ENCODE results near the gene TMEM176A.

Gene TMEM176A

GRCh38 chr7:150850273-150850672, 49.7 kb downstream of the TMEM176A start:
- Histone ChIP-seq H2BK5ac (ENCODE audit: low read length) (no peak overlapping the region), H3K14ac (ENCODE audit: low read length) (no peak overlapping the region), H3K27ac (replicated peaks; ENCODE audit: low read length) (no peak overlapping the region), H3K18ac (ENCODE audit: low read length) (no peak overlapping the region), H3K9ac (ENCODE audit: low read depth, low read length, poor library complexity) (no peak overlapping the region), H3K4me3 (ENCODE audit: low read length in 2 of 2) (no peak overlapping the region), H3K4ac (ENCODE audit: low read length) (no peak overlapping the region), H2BK12ac (ENCODE audit: low read length) (no peak overlapping the region), H3K4me1 (ENCODE audit: control insufficient read depth in 2 of 2, insufficient read depth in 1 of 2, low read depth in 1 of 2, low read length in 2 of 2) (peaks cover 0 to 2% of the 10 kb centered on the region in 2 donors), H3K36me3 (replicated peaks in 1 of 2; ENCODE audit: control insufficient read depth in 2 of 2, insufficient read depth in 2 of 2, low read length in 2 of 2) (no peaks in the 10 kb centered on the region), H3K79me1 (ENCODE audit: low read depth, low read length) (no peaks in the 10 kb centered on the region), H3K27me3 (ENCODE audit: control insufficient read depth in 3 of 3, insufficient read depth in 3 of 3, low read depth in 1 of 3, low read length in 3 of 3) (peaks cover 0 to 37% (median 0%) of the 10 kb centered on the region in 3 experiments), H2BK15ac (ENCODE audit: low read length) (no peak overlapping the region), H3K9me3 (replicated peaks in 1 of 2; ENCODE audit: control insufficient read depth in 2 of 2, insufficient read depth in 1 of 2, low read depth in 1 of 2, low read length in 2 of 2) (no peaks in the 10 kb centered on the region), H4K8ac (ENCODE audit: low read depth, low read length) (no peak overlapping the region), H2BK120ac (ENCODE audit: low read depth, low read length) (no peak overlapping the region), H4K91ac (ENCODE audit: low read depth, low read length, poor library complexity) (no peak overlapping the region), H3K4me2 (ENCODE audit: insufficient read depth, low read length, poor library complexity, severe bottlenecking) (no peak overlapping the region), H2AFZ (ENCODE audit: low read length) (no peak overlapping the region), H3K23ac (ENCODE audit: low read depth, low read length, poor library complexity) (no peak overlapping the region), H2AK5ac (ENCODE audit: low read depth, low read length) (no peak overlapping the region)
- no peak for DNase-seq (ENCODE audit: low spot score)
- no CpG with 5 or more reads among the region's 5 CpGs for WGBS, 2 donors (ENCODE audit: extremely low coverage in 2 of 2, insufficient read length in 2 of 2, insufficient replicate concordance in 1 of 2)

- Histone ChIP-seq H3K4me1 (ENCODE audit: control insufficient read depth in 2 of 2, insufficient read depth in 1 of 2, low read depth in 1 of 2, low read length in 2 of 2) (peaks cover 0 to 2% of the 10 kb centered on the region in 2 donors), H3K36me3 (replicated peaks in 1 of 2; ENCODE audit: control insufficient read depth in 2 of 2, insufficient read depth in 2 of 2, low read length in 2 of 2) (no peaks in the 10 kb centered on the region), H2BK120ac (ENCODE audit: low read depth, low read length) (no peak overlapping the region), H3K4ac (ENCODE audit: low read length) (no peak overlapping the region), H2BK5ac (ENCODE audit: low read length) (no peak overlapping the region), H4K8ac (ENCODE audit: low read depth, low read length) (no peak overlapping the region), H3K4me2 (ENCODE audit: insufficient read depth, low read length, poor library complexity, severe bottlenecking) (no peak overlapping the region), H2AK5ac (ENCODE audit: low read depth, low read length) (no peak overlapping the region), H2AFZ (ENCODE audit: low read length) (no peak overlapping the region), H3K27me3 (ENCODE audit: control insufficient read depth in 3 of 3, insufficient read depth in 3 of 3, low read depth in 1 of 3, low read length in 3 of 3) (peaks cover 0 to 27% (median 0%) of the 10 kb centered on the region in 3 experiments), H3K27ac (replicated peaks; ENCODE audit: low read length) (no peak overlapping the region), H3K9me3 (replicated peaks in 1 of 2; ENCODE audit: control insufficient read depth in 2 of 2, insufficient read depth in 1 of 2, low read depth in 1 of 2, low read length in 2 of 2) (no peaks in the 10 kb centered on the region), H3K79me1 (ENCODE audit: low read depth, low read length) (no peaks in the 10 kb centered on the region), H4K91ac (ENCODE audit: low read depth, low read length, poor library complexity) (no peak overlapping the region), H2BK15ac (ENCODE audit: low read length) (no peak overlapping the region), H3K9ac (ENCODE audit: low read depth, low read length, poor library complexity) (no peak overlapping the region), H3K4me3 (ENCODE audit: low read length in 2 of 2) (no peak overlapping the region), H3K18ac (ENCODE audit: low read length) (no peak overlapping the region), H3K14ac (ENCODE audit: low read length) (no peak overlapping the region), H3K23ac (ENCODE audit: low read depth, low read length, poor library complexity) (no peak overlapping the region), H2BK12ac (ENCODE audit: low read length) (no peak overlapping the region)
- no CpG with 5 or more reads among the region's 19 CpGs for WGBS, 2 donors (ENCODE audit: extremely low coverage in 2 of 2, insufficient read length in 2 of 2, insufficient replicate concordance in 1 of 2)
- DNase-seq (ENCODE audit: low spot score): no peak
These were observed 51.2 kb downstream of the TMEM176A start for GRCh38 chr7:150851492-150852370.

DNA sequence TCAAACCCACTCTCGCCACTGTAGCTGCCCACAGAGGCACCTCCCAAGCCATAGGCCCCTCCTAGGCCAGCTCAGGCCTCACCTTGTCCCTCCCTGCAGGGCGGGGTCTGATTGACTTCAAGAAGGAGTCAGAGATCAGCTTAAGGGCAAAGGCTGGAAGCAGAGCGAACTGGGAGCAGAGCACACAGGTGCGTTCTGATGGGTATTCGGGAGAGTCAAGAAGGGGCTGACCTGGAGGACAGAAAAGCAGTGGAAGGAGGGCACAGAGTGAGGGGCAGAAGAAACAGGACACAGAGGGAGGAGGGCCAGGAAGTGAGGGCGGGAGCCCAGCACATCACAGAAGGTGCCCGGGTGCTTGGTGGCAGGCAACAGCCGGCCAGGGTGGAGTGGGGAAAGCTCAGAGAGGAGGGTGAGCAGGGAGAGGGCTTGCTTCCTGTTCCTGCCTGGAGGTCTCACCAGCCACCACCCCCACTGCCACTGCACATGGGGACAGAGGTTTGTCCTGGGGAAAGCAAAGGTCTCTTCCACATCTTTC, 51.9 kb downstream of the TMEM176A start, which contains the start of gene AOC1:
AOC1 (plus strand) TSS at position 147 of the 535 bp plus-strand sequence. CDS start 3,954 bp downstream, outside the sequence.
- no peak within 1 kb of the TSS for H3K4ac ChIP-seq (ENCODE audit: low read length)
- no peak within 1 kb of the TSS for H2BK12ac ChIP-seq (ENCODE audit: low read length)
- peak within 1 kb of the TSS; percentile 36 for H3K18ac ChIP-seq (ENCODE audit: low read length)
- no peaks in the 10 kb centered on the region for H3K79me1 ChIP-seq (ENCODE audit: low read depth, low read length)
- no peak within 1 kb of the TSS for H3K9ac ChIP-seq (ENCODE audit: low read depth, low read length, poor library complexity)
- H2AK5ac ChIP-seq (ENCODE audit: low read depth, low read length): no peak within 1 kb of the TSS
- H3K23ac ChIP-seq (ENCODE audit: low read depth, low read length, poor library complexity): no peak within 1 kb of the TSS
- H3K4me2 ChIP-seq (ENCODE audit: insufficient read depth, low read length, poor library complexity, severe bottlenecking): no peak within 1 kb of the TSS
- H4K91ac ChIP-seq (ENCODE audit: low read depth, low read length, poor library complexity): no peak within 1 kb of the TSS
- H3K4me1 ChIP-seq (ENCODE audit: control insufficient read depth in 2 of 2, insufficient read depth in 1 of 2, low read depth in 1 of 2, low read length in 2 of 2): peaks cover 0 to 2% of the 10 kb centered on the region in 2 donors
- H2BK120ac ChIP-seq (ENCODE audit: low read depth, low read length): no peak within 1 kb of the TSS
- H2BK15ac ChIP-seq (ENCODE audit: low read length): no peak within 1 kb of the TSS
- no peak for DNase-seq (ENCODE audit: low spot score)
- no CpG with 5 or more reads among the region's 8 CpGs for WGBS, 2 donors (ENCODE audit: extremely low coverage in 2 of 2, insufficient read length in 2 of 2, insufficient replicate concordance in 1 of 2)
- no peak within 1 kb of the TSS for H3K27ac ChIP-seq (replicated peaks; ENCODE audit: low read length)
- H3K27me3 ChIP-seq (ENCODE audit: control insufficient read depth in 3 of 3, insufficient read depth in 3 of 3, low read depth in 1 of 3, low read length in 3 of 3): peaks cover 0 to 27% (median 0%) of the 10 kb centered on the region in 3 experiments
- H4K8ac ChIP-seq (ENCODE audit: low read depth, low read length): no peak within 1 kb of the TSS
- H3K4me3 ChIP-seq (ENCODE audit: low read length in 2 of 2): no peak within 1 kb of the TSS
- H2AFZ ChIP-seq (ENCODE audit: low read length): no peak within 1 kb of the TSS
- no peaks in the 10 kb centered on the region for H3K36me3 ChIP-seq (replicated peaks in 1 of 2; ENCODE audit: control insufficient read depth in 2 of 2, insufficient read depth in 2 of 2, low read length in 2 of 2)
- H2BK5ac ChIP-seq (ENCODE audit: low read length): no peak within 1 kb of the TSS
- no peaks in the 10 kb centered on the region for H3K9me3 ChIP-seq (replicated peaks in 1 of 2; ENCODE audit: control insufficient read depth in 2 of 2, insufficient read depth in 1 of 2, low read depth in 1 of 2, low read length in 2 of 2)
- peak within 1 kb of the TSS; percentile 6 for H3K14ac ChIP-seq (ENCODE audit: low read length)

All from neuronal stem cell (in vitro differentiated cells).